DMS 273 (cell line): ENCODE measurements around the gene ADD3.
"Not testable (repeated sequence)": the region's sequence is repeated elsewhere in the genome, so short reads cannot be mapped to it uniquely, and the experiment has no call there.

ENCODE experiments used
- DNase-seq: peaks from one replicate; lab custom pipeline; 2025; ENCODE audit not compliant: unreplicated experiment; lab: John Stamatoyannopoulos, UW

Gene ADD3

GRCh38 chr10:109976681-109977080 lies 31.1 kb upstream of the ADD3 start:
- no peak for DNase-seq

GRCh38 chr10:109977382-109977806 lies 30.4 kb upstream of the ADD3 start:
- peak; percentile 18 for DNase-seq

- peak; percentile 46 for DNase-seq
Measured at GRCh38 chr10:109978481-109978880, 29.3 kb upstream of the ADD3 start.

GRCh38 chr10:109979215-109979614 lies 28.6 kb upstream of the ADD3 start:
- no peak for DNase-seq

GRCh38 chr10:109981650-109982049 lies 26.1 kb upstream of the ADD3 start:
- no peak for DNase-seq

GRCh38 chr10:109982123-109982522 lies 25.7 kb upstream of the ADD3 start:
- no peak for DNase-seq

GRCh38 chr10:109982812-109983211 lies 25.0 kb upstream of the ADD3 start:
- DNase-seq: no peak

- DNase-seq: no peak
Measured at GRCh38 chr10:109984013-109984412, 23.8 kb upstream of the ADD3 start.

- not testable (repeated sequence) for DNase-seq
Measured at GRCh38 chr10:109985768-109986167, 22.0 kb upstream of the ADD3 start.

GRCh38 chr10:109987452-109988211 lies 20.2 kb upstream of the ADD3 start:
- no peak for DNase-seq

GRCh38 chr10:109988212-109988596 lies 19.6 kb upstream of the ADD3 start:
- no peak for DNase-seq

- no peak for DNase-seq
Measured at GRCh38 chr10:109991266-109991855, 16.4 kb upstream of the ADD3 start.

- no peak for DNase-seq
Measured at GRCh38 chr10:109992485-109992884, 15.3 kb upstream of the ADD3 start.

GRCh38 chr10:109993551-109994330 lies 14.0 kb upstream of the ADD3 start:
- DNase-seq: no peak

- DNase-seq: no peak
Measured at GRCh38 chr10:109994711-109995577, 12.8 kb upstream of the ADD3 start.

- DNase-seq: no peak
Measured at GRCh38 chr10:109995595-109995994, 12.2 kb upstream of the ADD3 start.

GRCh38 chr10:109996225-109996624 lies 11.6 kb upstream of the ADD3 start:
- DNase-seq: no peak

GRCh38 chr10:109996766-109997171 lies 11.0 kb upstream of the ADD3 start:
- no peak for DNase-seq

GRCh38 chr10:109997233-109997632 lies 10.6 kb upstream of the ADD3 start:
- DNase-seq: no peak

- no peak for DNase-seq
Measured at GRCh38 chr10:109998513-109998912, 9.3 kb upstream of the ADD3 start.
